Keratinocyte (primary cell): ENCODE data around the gene MGAT3. TPM values are rescaled to one million over a fixed set of nuclear protein-coding genes. Genes with fewer than 3 reads are reported as not detected.

Source experiments
- DNase-seq: peaks from one replicate; pipeline ENCODE4 v3.0.0-alpha.2; 2011; ENCODE audit warnings: low read depth, missing footprints, low spot score
- FAIRE-seq: peaks from 2 replicates; lab custom pipeline; 2011; peaks lifted over from hg19 to GRCh38; lab: Jason Lieb, UNC
- H2AFZ ChIP-seq: 2 replicates; pipeline ENCODE4 v1.6.0; 2012; ENCODE audit warnings: low read length, control low read depth, inconsistent platforms; ENCODE audit not compliant: control insufficient read depth
- H3K27ac ChIP-seq: 2 replicates; pipeline ENCODE4 v1.5.1; 2011; ENCODE audit warnings: low read length; ENCODE audit not compliant: control insufficient read depth, insufficient read depth
- H3K27me3 ChIP-seq: 3 replicates; pipeline ENCODE4 v1.6.0; 2011; ENCODE audit warnings: low read length; ENCODE audit not compliant: control insufficient read depth, insufficient read depth; ENCODE audit errors: extremely low read depth
- H3K36me3 ChIP-seq, 2 experiments: 2 replicates in 1 of 2; 3 replicates in 1 of 2; pipeline ENCODE4 v1.5.1; 2011; ENCODE audit warnings: low read length in 2 of 2, mild to moderate bottlenecking in 1 of 2; ENCODE audit not compliant: control insufficient read depth in 2 of 2, insufficient read depth in 2 of 2; ENCODE audit errors: extremely low read depth in 1 of 2
- H3K4me1 ChIP-seq: 3 replicates; pipeline ENCODE4 v1.5.1; 2011; ENCODE audit warnings: low read length; ENCODE audit not compliant: control insufficient read depth, insufficient read depth; ENCODE audit errors: extremely low read depth
- H3K4me2 ChIP-seq: 3 replicates; pipeline ENCODE4 v1.6.0; 2011; ENCODE audit warnings: low read depth, low read length; ENCODE audit not compliant: control insufficient read depth, insufficient read depth; ENCODE audit errors: extremely low read depth
- H3K4me3 ChIP-seq, 3 experiments: fragments of 200-600 bp in 1 of 3; sonication (generic) in 1 of 3; 2 replicates in 2 of 3; 3 replicates in 1 of 3; pipeline ENCODE4 v1.5.1; 2011 to 2016; ENCODE audit warnings: low read length in 3 of 3, mild to moderate bottlenecking in 3 of 3, control low read depth in 2 of 3, inconsistent platforms in 1 of 3, low read depth in 1 of 3, mixed read lengths in 1 of 3, mixed run types in 1 of 3, moderate library complexity in 1 of 3; ENCODE audit not compliant: control insufficient read depth in 2 of 3, insufficient read depth in 2 of 3; ENCODE audit errors: extremely low read depth in 1 of 3
- H3K79me2 ChIP-seq: 2 replicates; pipeline ENCODE4 v1.6.0; 2012; ENCODE audit warnings: low read length; ENCODE audit not compliant: control insufficient read depth, insufficient read depth
- H3K9ac ChIP-seq: 3 replicates; pipeline ENCODE4 v1.6.0; 2011; ENCODE audit warnings: low read length; ENCODE audit not compliant: control insufficient read depth, insufficient read depth; ENCODE audit errors: extremely low read depth
- H3K9me1 ChIP-seq: 3 replicates; pipeline ENCODE4 v1.6.0; 2011; ENCODE audit warnings: low read length; ENCODE audit not compliant: control insufficient read depth, insufficient read depth; ENCODE audit errors: extremely low read depth
- H3K9me3 ChIP-seq: 2 replicates; pipeline ENCODE4 v1.5.1; 2012; ENCODE audit warnings: low read depth, low read length; ENCODE audit not compliant: control insufficient read depth
- H4K20me1 ChIP-seq: 3 replicates; pipeline ENCODE4 v1.6.0; 2011; ENCODE audit warnings: low read length; ENCODE audit not compliant: control insufficient read depth, insufficient read depth; ENCODE audit errors: extremely low read depth
- EZH2 ChIP-seq: IDR thresholded peaks from one replicate; pipeline ENCODE4 v1.6.1; 2012; ENCODE audit warnings: inconsistent platforms, mild to moderate bottlenecking, low read length, moderate library complexity
- dilution Hi-C: fragments of 300-500 bp; cut with MboI; formaldehyde crosslinking; loops from one replicate; pipeline ENCODE4 v1.7.0; 2020; ENCODE audit warnings: low sequenced_read_pairs; ENCODE audit not compliant: extremely low pct_ligation_motif_present
- polyA plus RNA-seq, 5 experiments: library from polyadenylated mRNA; depleted of rRNA in 3 of 5; stranded (reverse) in 3 of 5; stranded (forward) in 1 of 5; unstranded in 1 of 5; fragments of >200 nt; gene quantifications; 1 replicate in 1 of 5; 2 replicates in 3 of 5; 3 replicates in 1 of 5; pipeline versions ENCODE4 v1.2.1 to v1.2.3, GENCODE V29; 2011 to 2012; ENCODE audit warnings: missing spikeins in 2 of 5, low read depth in 1 of 5, low replicate concordance in 1 of 5
- TF ChIP-seq, protein P1 (sequence below), 3 experiments: IDR thresholded peaks in 1 of 3; conservative IDR thresholded peaks in 1 of 3; optimal IDR thresholded peaks in 1 of 3; 2 replicates in 2 of 3; 3 replicates in 1 of 3; pipeline versions ENCODE3 to v1.5.1; 2011; ENCODE audit warnings: low read length in 3 of 3, mild to moderate bottlenecking in 3 of 3, moderate library complexity in 2 of 3, control low read depth in 1 of 3, inconsistent platforms in 1 of 3; ENCODE audit not compliant: insufficient read depth in 2 of 3; ENCODE audit errors: extremely low read depth in 1 of 3

Gene MGAT3
- polyA plus RNA-seq, 1 donor (not counting 4 experiments of a cell fraction or from before 2014, with no cell fraction given), result not detected

DNA sequence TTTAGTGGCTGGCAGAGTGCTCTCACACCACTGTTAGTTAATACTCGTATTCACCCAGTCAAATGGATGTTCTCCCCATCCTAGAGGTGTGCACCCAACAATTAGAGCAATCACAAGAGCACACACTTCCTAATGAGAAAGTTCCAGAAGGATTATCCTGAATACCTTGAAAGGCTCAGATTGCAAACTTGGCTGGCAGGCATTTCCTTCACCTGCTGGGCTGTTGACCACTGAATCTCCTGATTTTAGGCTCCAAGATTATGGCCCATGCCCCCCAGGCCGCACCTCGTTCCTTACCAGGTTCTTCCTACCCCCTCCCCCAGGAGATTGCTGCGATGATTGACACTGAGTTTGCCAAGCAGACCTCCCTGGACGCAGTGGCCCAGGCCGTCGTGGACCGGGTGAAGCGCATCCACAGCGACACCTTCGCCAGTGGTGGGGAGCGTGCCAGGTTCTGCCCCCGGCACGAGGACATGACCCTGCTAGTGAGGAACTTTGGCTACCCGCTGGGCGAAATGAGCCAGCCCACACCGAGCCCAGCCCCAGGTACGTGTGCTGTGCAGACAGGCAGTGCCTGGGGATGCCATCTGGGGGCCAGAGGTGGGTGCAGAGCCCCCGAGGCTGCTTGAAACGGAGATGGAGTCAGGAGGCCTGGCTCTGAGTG is 30.3 kb upstream of the MGAT3 start:
- no peak overlapping the region for H3K27ac ChIP-seq
- DNase-seq (no peak), FAIRE-seq (no peak)
- H3K9me3 ChIP-seq, result no peaks in the 10 kb centered on the region
- H3K9me1 ChIP-seq, result no peaks in the 10 kb centered on the region
- no peak overlapping the region for H3K9ac ChIP-seq
- no peaks in the 10 kb centered on the region for H3K79me2 ChIP-seq
- no peaks in the 10 kb centered on the region for H4K20me1 ChIP-seq
- no peaks in the 10 kb centered on the region for H3K27me3 ChIP-seq
- no peak overlapping the region for H3K4me2 ChIP-seq
- no peaks in the 10 kb centered on the region for H3K4me1 ChIP-seq
- peaks cover 11 to 26% of the 10 kb centered on the region in 2 experiments for H3K36me3 ChIP-seq
- TF ChIP-seq, protein P1, sequence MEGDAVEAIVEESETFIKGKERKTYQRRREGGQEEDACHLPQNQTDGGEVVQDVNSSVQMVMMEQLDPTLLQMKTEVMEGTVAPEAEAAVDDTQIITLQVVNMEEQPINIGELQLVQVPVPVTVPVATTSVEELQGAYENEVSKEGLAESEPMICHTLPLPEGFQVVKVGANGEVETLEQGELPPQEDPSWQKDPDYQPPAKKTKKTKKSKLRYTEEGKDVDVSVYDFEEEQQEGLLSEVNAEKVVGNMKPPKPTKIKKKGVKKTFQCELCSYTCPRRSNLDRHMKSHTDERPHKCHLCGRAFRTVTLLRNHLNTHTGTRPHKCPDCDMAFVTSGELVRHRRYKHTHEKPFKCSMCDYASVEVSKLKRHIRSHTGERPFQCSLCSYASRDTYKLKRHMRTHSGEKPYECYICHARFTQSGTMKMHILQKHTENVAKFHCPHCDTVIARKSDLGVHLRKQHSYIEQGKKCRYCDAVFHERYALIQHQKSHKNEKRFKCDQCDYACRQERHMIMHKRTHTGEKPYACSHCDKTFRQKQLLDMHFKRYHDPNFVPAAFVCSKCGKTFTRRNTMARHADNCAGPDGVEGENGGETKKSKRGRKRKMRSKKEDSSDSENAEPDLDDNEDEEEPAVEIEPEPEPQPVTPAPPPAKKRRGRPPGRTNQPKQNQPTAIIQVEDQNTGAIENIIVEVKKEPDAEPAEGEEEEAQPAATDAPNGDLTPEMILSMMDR (optimal IDR thresholded peaks at IDR 0.05 in 1 of 3, IDR thresholded peaks at IDR 0.05 in 1 of 3, conservative IDR thresholded peaks at IDR 0.05 in 1 of 3; ENCODE audit: extremely low read depth in 1 of 3, insufficient read depth in 2 of 3, low read length in 3 of 3), result no peak
- TF ChIP-seq EZH2, result no peak
- H3K4me3 ChIP-seq, result no peak overlapping the region
- dilution Hi-C loops, result no loop called here
- H2AFZ ChIP-seq, result no peak overlapping the region

DNA sequence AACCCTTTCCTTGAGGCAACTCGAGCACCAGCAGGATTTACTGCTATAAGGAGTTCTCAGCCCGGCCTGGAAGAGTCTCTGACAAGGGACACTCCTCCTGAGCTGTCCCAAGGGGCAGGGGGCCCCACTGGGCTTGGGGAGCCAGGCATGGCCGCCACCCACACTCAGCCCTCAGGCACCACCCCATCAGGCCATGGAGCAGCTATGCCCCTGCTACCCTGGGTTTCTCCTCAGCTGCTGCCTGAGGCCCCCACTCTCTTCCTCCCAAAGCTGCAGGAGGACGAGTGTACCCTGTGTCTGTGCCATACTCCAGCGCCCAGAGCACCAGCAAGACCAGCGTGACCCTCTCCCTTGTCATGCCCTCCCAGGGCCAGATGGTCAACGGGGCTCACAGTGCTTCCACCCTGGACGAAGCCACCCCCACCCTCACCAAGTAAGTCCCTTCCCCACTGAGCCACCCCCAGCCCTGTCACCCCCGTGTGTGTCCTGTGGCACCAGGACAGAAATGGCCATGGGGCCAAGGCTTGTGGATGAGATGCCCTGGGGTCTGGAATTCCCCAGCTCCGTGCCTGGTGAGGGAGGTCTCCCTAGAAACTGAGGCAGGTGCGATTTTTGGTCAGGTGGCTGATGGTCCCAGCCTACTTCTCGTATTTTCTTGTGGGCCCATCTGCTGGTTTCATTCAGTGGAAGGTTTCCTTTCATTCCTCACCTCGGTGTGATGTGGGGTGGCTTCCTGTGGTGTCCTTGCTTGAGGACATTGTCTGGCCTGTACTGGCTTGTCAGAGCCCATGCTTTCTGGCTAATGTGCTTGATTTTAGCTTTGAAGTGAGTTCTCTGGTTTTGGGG is 28.8 kb upstream of the MGAT3 start:
- Histone ChIP-seq H3K9ac (no peak overlapping the region), H3K9me1 (no peaks in the 10 kb centered on the region), H3K4me3 (no peak overlapping the region), H2AFZ (no peak overlapping the region), H3K36me3 (peaks cover 9 to 30% of the 10 kb centered on the region in 2 experiments), H3K27me3 (no peaks in the 10 kb centered on the region), H3K9me3 (no peaks in the 10 kb centered on the region), H3K4me1 (no peaks in the 10 kb centered on the region), H3K4me2 (no peak overlapping the region), H4K20me1 (no peaks in the 10 kb centered on the region), H3K79me2 (no peaks in the 10 kb centered on the region), H3K27ac (no peak overlapping the region)
- DNase-seq (no peak), FAIRE-seq (no peak)
- dilution Hi-C loops, result no loop called here
- TF ChIP-seq, protein P1 (optimal IDR thresholded peaks at IDR 0.05 in 1 of 3, IDR thresholded peaks at IDR 0.05 in 1 of 3, conservative IDR thresholded peaks at IDR 0.05 in 1 of 3; ENCODE audit: extremely low read depth in 1 of 3, insufficient read depth in 2 of 3, low read length in 3 of 3), result no peak
- TF ChIP-seq EZH2, result no peak
